Esophagus squamous epithelium (tissue), 4 donors: Measurements from ENCODE around the gene NAP1L4.

Experiments
- CTCF ChIP-seq, 6 experiments: fragments of 450-650 bp in 4 of 6; fragments of 200-600 bp in 2 of 6; sonication (generic) in 2 of 6; IDR thresholded peaks; one replicate each; pipeline ENCODE4 v1.5.1; 2016 to 2019; ENCODE audit warnings: antibody characterized with exemption in 6 of 6, mild to moderate bottlenecking in 4 of 6, moderate library complexity in 4 of 6
- POLR2A ChIP-seq, 4 donors: fragments of 450-650 bp; IDR thresholded peaks; one replicate each; pipeline ENCODE4 v1.6.1; 2017; ENCODE audit warnings: antibody characterized with exemption in 4 of 4, mild to moderate bottlenecking in 4 of 4, moderate library complexity in 3 of 4

GRCh38 chr11:2958251-2958650 lies 33.9 kb downstream of the NAP1L4 start:
- TF ChIP-seq CTCF (IDR thresholded peaks at IDR 0.05) (no peak), POLR2A (IDR thresholded peaks at IDR 0.05) (no peak)
